Measurements from ENCODE around the gene SLC41A3.

GRCh38 chr3:126127904-126128303 is 44.0 kb upstream of the SLC41A3 start:
- TF ChIP-seq CTCF (IDR thresholded peaks at IDR 0.05; ENCODE audit: low read length) (no peak), EZH2 (IDR thresholded peaks at IDR 0.05; ENCODE audit: borderline replicate concordance, low read length) (no peak)
